ENCODE measurements around the gene CYB5RL.
A peak's percentile ranks its signal among the peaks of the same experiment; 100 is the strongest.
"Not testable (repeated sequence)": the region's sequence is repeated elsewhere in the genome, so short reads cannot be mapped to it uniquely, and the experiment has no call there.

The CYB5RL gene

GRCh38 chr1:54218883-54219687, 19.3 kb upstream of the CYB5RL start:
- no peaks in the 10 kb centered on the region for H3K27me3 ChIP-seq (ENCODE audit: insufficient read depth, low read length)
- H3K4me1 ChIP-seq (ENCODE audit: control insufficient read depth, insufficient read depth, low read length, unreplicated experiment) = peaks cover 30% of the 10 kb centered on the region
- H3K36me3 ChIP-seq (ENCODE audit: insufficient read depth, low read length) = peaks cover 27% of the 10 kb centered on the region

GRCh38 chr1:54215523-54215922, 15.7 kb upstream of the CYB5RL start:
- no peak overlapping the region for H3K27ac ChIP-seq (ENCODE audit: low read depth, low read length)
- H3K27me3 ChIP-seq (ENCODE audit: insufficient read depth, low read length) = no peaks in the 10 kb centered on the region
- H3K4me3 ChIP-seq (ENCODE audit: low read depth, low read length) = no peak overlapping the region
- no peak overlapping the region for H2AFZ ChIP-seq (ENCODE audit: low read length, unreplicated experiment)
- peaks cover 24% of the 10 kb centered on the region for H3K4me1 ChIP-seq (ENCODE audit: control insufficient read depth, insufficient read depth, low read length, unreplicated experiment)
- peaks cover 45% of the 10 kb centered on the region for H3K36me3 ChIP-seq (ENCODE audit: insufficient read depth, low read length)
- no peaks in the 10 kb centered on the region for H3K79me2 ChIP-seq (ENCODE audit: control insufficient read depth, insufficient read depth, low read length, unreplicated experiment)

More at GRCh38 chr1:54218883-54219687, 19.3 kb upstream of the CYB5RL start:
- H3K4me3 ChIP-seq (ENCODE audit: low read depth, low read length) = no peak overlapping the region; the same call in 1 of the 2 replicates
- peak overlapping the region; percentile 85 for H3K27ac ChIP-seq (ENCODE audit: low read depth, low read length)
- no peak overlapping the region for H2AFZ ChIP-seq (ENCODE audit: low read length, unreplicated experiment)
- no peaks in the 10 kb centered on the region for H3K79me2 ChIP-seq (ENCODE audit: control insufficient read depth, insufficient read depth, low read length, unreplicated experiment)

- Histone ChIP-seq H3K36me3 (ENCODE audit: insufficient read depth, low read length) (peaks cover 46% of the 10 kb centered on the region), H3K4me1 (ENCODE audit: control insufficient read depth, insufficient read depth, low read length, unreplicated experiment) (no peaks in the 10 kb centered on the region), H3K27ac (ENCODE audit: low read depth, low read length) (no peak overlapping the region), H3K4me3 (ENCODE audit: low read depth, low read length) (no peak overlapping the region), H3K79me2 (ENCODE audit: control insufficient read depth, insufficient read depth, low read length, unreplicated experiment) (no peaks in the 10 kb centered on the region), H2AFZ (ENCODE audit: low read length, unreplicated experiment) (no peak overlapping the region), H3K27me3 (ENCODE audit: insufficient read depth, low read length) (no peaks in the 10 kb centered on the region)
These were observed 13.0 kb upstream of the CYB5RL start for GRCh38 chr1:54212872-54213271.

GRCh38 chr1:54207896-54208295, 8.1 kb upstream of the CYB5RL start:
- not testable (repeated sequence) for H3K27me3 ChIP-seq (ENCODE audit: insufficient read depth, low read length); H3K4me3 ChIP-seq (ENCODE audit: low read depth, low read length); H3K27ac ChIP-seq (ENCODE audit: low read depth, low read length); H3K4me1 ChIP-seq (ENCODE audit: control insufficient read depth, insufficient read depth, low read length, unreplicated experiment); H2AFZ ChIP-seq (ENCODE audit: low read length, unreplicated experiment)
- peaks cover 12% of the 10 kb centered on the region for H3K79me2 ChIP-seq (ENCODE audit: control insufficient read depth, insufficient read depth, low read length, unreplicated experiment)
- H3K36me3 ChIP-seq (ENCODE audit: insufficient read depth, low read length) = peaks cover 44% of the 10 kb centered on the region

- no peaks in the 10 kb centered on the region for H3K27me3 ChIP-seq (ENCODE audit: insufficient read depth, low read length)
- H3K27ac ChIP-seq (ENCODE audit: low read depth, low read length) = no peak overlapping the region
- H3K36me3 ChIP-seq (ENCODE audit: insufficient read depth, low read length) = peaks cover 41% of the 10 kb centered on the region
- H3K79me2 ChIP-seq (ENCODE audit: control insufficient read depth, insufficient read depth, low read length, unreplicated experiment) = peaks cover 18% of the 10 kb centered on the region
- H3K4me3 ChIP-seq (ENCODE audit: low read depth, low read length) = no peak overlapping the region
- peaks cover 11% of the 10 kb centered on the region for H3K4me1 ChIP-seq (ENCODE audit: control insufficient read depth, insufficient read depth, low read length, unreplicated experiment)
- no peak overlapping the region for H2AFZ ChIP-seq (ENCODE audit: low read length, unreplicated experiment)
These were observed 7.5 kb upstream of the CYB5RL start for GRCh38 chr1:54207287-54207686.

- no peak overlapping the region for H3K27ac ChIP-seq (ENCODE audit: low read depth, low read length)
- peaks cover 46% of the 10 kb centered on the region for H3K79me2 ChIP-seq (ENCODE audit: control insufficient read depth, insufficient read depth, low read length, unreplicated experiment)
- no peak overlapping the region for H3K4me3 ChIP-seq (ENCODE audit: low read depth, low read length)
- H3K27me3 ChIP-seq (ENCODE audit: insufficient read depth, low read length) = no peaks in the 10 kb centered on the region
- H2AFZ ChIP-seq (ENCODE audit: low read length, unreplicated experiment) = no peak overlapping the region
- H3K36me3 ChIP-seq (ENCODE audit: insufficient read depth, low read length) = peaks cover 17% of the 10 kb centered on the region
- H3K4me1 ChIP-seq (ENCODE audit: control insufficient read depth, insufficient read depth, low read length, unreplicated experiment) = peaks cover 24% of the 10 kb centered on the region
These were observed 4.4 kb upstream of the CYB5RL start for GRCh38 chr1:54204199-54204598.

GRCh38 chr1:54200519-54200997, 728 bp upstream of the CYB5RL start:
- peaks cover 4% of the 10 kb centered on the region; the same call in 1 of the 2 replicates for H3K36me3 ChIP-seq (ENCODE audit: insufficient read depth, low read length)

GRCh38 chr1:54199151-54199764, 572 bp downstream of the CYB5RL start:
- H3K79me2 ChIP-seq (ENCODE audit: control insufficient read depth, insufficient read depth, low read length, unreplicated experiment) = peaks cover 44% of the 10 kb centered on the region
- peaks cover 18% of the 10 kb centered on the region for H3K4me1 ChIP-seq (ENCODE audit: control insufficient read depth, insufficient read depth, low read length, unreplicated experiment)
- H3K36me3 ChIP-seq (ENCODE audit: insufficient read depth, low read length) = no peaks in the 10 kb centered on the region
- H3K27ac ChIP-seq (ENCODE audit: low read depth, low read length) = no peak overlapping the region
- H3K4me3 ChIP-seq (ENCODE audit: low read depth, low read length) = peak overlapping the region; percentile 95
- H3K27me3 ChIP-seq (ENCODE audit: insufficient read depth, low read length) = no peaks in the 10 kb centered on the region
- peak overlapping the region; percentile 81 for H2AFZ ChIP-seq (ENCODE audit: low read length, unreplicated experiment)

More at GRCh38 chr1:54200519-54200997, 728 bp upstream of the CYB5RL start:
- H3K27ac ChIP-seq (ENCODE audit: low read depth, low read length) = peak overlapping the region; percentile 24; the same call in 1 of the 2 replicates
- peak overlapping the region; percentile 95 for H3K4me3 ChIP-seq (ENCODE audit: low read depth, low read length)
- peaks cover 18% of the 10 kb centered on the region for H3K4me1 ChIP-seq (ENCODE audit: control insufficient read depth, insufficient read depth, low read length, unreplicated experiment)
- peak overlapping the region; percentile 98 for H2AFZ ChIP-seq (ENCODE audit: low read length, unreplicated experiment)
- peaks cover 47% of the 10 kb centered on the region for H3K79me2 ChIP-seq (ENCODE audit: control insufficient read depth, insufficient read depth, low read length, unreplicated experiment)
- H3K27me3 ChIP-seq (ENCODE audit: insufficient read depth, low read length) = no peaks in the 10 kb centered on the region

GRCh38 chr1:54193453-54193852, 6.4 kb downstream of the CYB5RL start:
- no peak overlapping the region for H3K4me3 ChIP-seq (ENCODE audit: low read depth, low read length)
- no peaks in the 10 kb centered on the region for H3K4me1 ChIP-seq (ENCODE audit: control insufficient read depth, insufficient read depth, low read length, unreplicated experiment)
- no peaks in the 10 kb centered on the region for H3K36me3 ChIP-seq (ENCODE audit: insufficient read depth, low read length)
- no peak overlapping the region for H2AFZ ChIP-seq (ENCODE audit: low read length, unreplicated experiment)
- H3K27me3 ChIP-seq (ENCODE audit: insufficient read depth, low read length) = no peaks in the 10 kb centered on the region
- no peaks in the 10 kb centered on the region for H3K79me2 ChIP-seq (ENCODE audit: control insufficient read depth, insufficient read depth, low read length, unreplicated experiment)
- H3K27ac ChIP-seq (ENCODE audit: low read depth, low read length) = no peak overlapping the region

- Histone ChIP-seq H3K36me3 (ENCODE audit: insufficient read depth, low read length) (no peaks in the 10 kb centered on the region), H3K27ac (ENCODE audit: low read depth, low read length) (no peak overlapping the region), H2AFZ (ENCODE audit: low read length, unreplicated experiment) (no peak overlapping the region), H3K79me2 (ENCODE audit: control insufficient read depth, insufficient read depth, low read length, unreplicated experiment) (no peaks in the 10 kb centered on the region), H3K4me3 (ENCODE audit: low read depth, low read length) (no peak overlapping the region), H3K27me3 (ENCODE audit: insufficient read depth, low read length) (no peaks in the 10 kb centered on the region), H3K4me1 (ENCODE audit: control insufficient read depth, insufficient read depth, low read length, unreplicated experiment) (no peaks in the 10 kb centered on the region)
These were observed 8.3 kb downstream of the CYB5RL start for GRCh38 chr1:54191525-54191924.

All from ACC112 (cell line).